Panc1 (cell line): ENCODE measurements around the gene OSBPL1A. TPM values are rescaled to one million over a fixed set of nuclear protein-coding genes. Genes with fewer than 3 reads are reported as not detected.
A peak's percentile ranks its signal among the peaks of the same experiment; 100 is the strongest.

Experiments used
- ATAC-seq: fragments of 200-7000 bp; cut with Tn5 transposase; 2 replicates; pipeline ENCODE4 v1.9.1; 2020; ENCODE audit warnings: mild to moderate bottlenecking, moderate library complexity
- BruUV-seq: library from RNA; stranded (reverse); fragments of 400-500 nt; replicated peaks from 2 replicates; lab custom pipeline; 2021; lab: Mats Ljungman, UMichigan
- CTCF ChIA-PET: fragments of 300-600 bp; sonication (Branson Sonifier 250); formaldehyde crosslinking; loops from one replicate; lab custom pipeline; 2022; ENCODE audit warnings: antibody characterized with exemption; lab: Charles Lee
- POLR2A ChIA-PET: fragments of 300-600 bp; sonication (Branson Sonifier 250); formaldehyde crosslinking; loops from one replicate; lab custom pipeline; 2022; ENCODE audit warnings: antibody characterized with exemption; lab: Charles Lee
- DNase-seq: peaks from one replicate; pipeline ENCODE4 v3.0.0-alpha.2; 2010; ENCODE audit warnings: low read depth, low spot score
- H3K27ac ChIP-seq: 2 replicates; pipeline ENCODE4 v1.5.1; 2011; ENCODE audit warnings: mild to moderate bottlenecking, low read length, inconsistent platforms
- H3K27me3 ChIP-seq: fragments of 200-500 bp; sonication (Bioruptor generic); 2 replicates; pipeline ENCODE4 v1.6.0; 2014; ENCODE audit warnings: low read length, inconsistent platforms; ENCODE audit not compliant: control insufficient read depth, insufficient read depth
- H3K36me3 ChIP-seq: fragments of 200-500 bp; sonication (Bioruptor generic); 2 replicates; pipeline ENCODE4 v1.5.1; 2014; ENCODE audit warnings: inconsistent platforms, mild to moderate bottlenecking, low read length, moderate library complexity; ENCODE audit not compliant: control insufficient read depth, insufficient read depth
- H3K4me1 ChIP-seq: 2 replicates; pipeline ENCODE4 v1.5.1; 2011; ENCODE audit warnings: inconsistent platforms, mild to moderate bottlenecking, low read length, moderate library complexity; ENCODE audit not compliant: control insufficient read depth, insufficient read depth
- H3K4me3 ChIP-seq, 2 experiments: 2 replicates each; pipeline ENCODE4 v1.5.1; 2011 to 2012; ENCODE audit warnings: low read depth in 2 of 2, low read length in 2 of 2, mild to moderate bottlenecking in 2 of 2, inconsistent platforms in 1 of 2, moderate library complexity in 1 of 2
- H3K9me3 ChIP-seq: fragments of 200-500 bp; sonication (Bioruptor generic); 2 replicates; pipeline ENCODE4 v1.5.1; 2014; ENCODE audit warnings: low read depth, mild to moderate bottlenecking, inconsistent platforms, low read length, moderate library complexity; ENCODE audit not compliant: control insufficient read depth, insufficient read depth
- CTCF ChIP-seq: fragments of 450-650 bp; IDR thresholded peaks from 2 replicates; pipeline ENCODE4 v1.5.1; 2017; ENCODE audit warnings: mild to moderate bottlenecking
- POLR2AphosphoS5 ChIP-seq: IDR thresholded peaks from 2 replicates; pipeline ENCODE4 v1.6.1; 2012; ENCODE audit warnings: mild to moderate bottlenecking, low read depth, low read length, moderate library complexity
- REST ChIP-seq, 2 experiments: IDR thresholded peaks; 2 replicates each; pipeline ENCODE4 v1.6.1; 2011 to 2012; ENCODE audit warnings: low read depth in 2 of 2, control low read depth in 1 of 2, low read length in 1 of 2, mild to moderate bottlenecking in 1 of 2, moderate library complexity in 1 of 2; ENCODE audit not compliant: insufficient read depth in 1 of 2
- SIN3A ChIP-seq: IDR thresholded peaks from 2 replicates; pipeline ENCODE4 v1.6.1; 2012; ENCODE audit warnings: low read depth, mild to moderate bottlenecking, low read length, moderate library complexity, borderline replicate concordance; ENCODE audit not compliant: insufficient read depth
- TCF7L2 ChIP-seq: IDR thresholded peaks from 2 replicates; pipeline ENCODE4 v1.6.1; 2011; ENCODE audit warnings: mild to moderate bottlenecking, low read depth, low read length, inconsistent platforms
- in situ Hi-C: cut with HindIII; loops from 2 replicates; pipeline ENCODE4 v1.10.0; 2016; ENCODE audit warnings: low sequenced_read_pairs, low pct_unique_long_range_greater_than_20kb
- intact Hi-C: fragments of 100-400 bp; cut with micrococcal nuclease; formaldehyde crosslinking; loops from one replicate; pipeline ENCODE4 v1.10.0; 2022; ENCODE audit not compliant: unreplicated experiment
- total RNA-seq: library from RNA; stranded (reverse); gene quantifications from one replicate; pipeline ENCODE4 v1.2.1, GENCODE V29; 2021; ENCODE audit not compliant: unreplicated experiment

The OSBPL1A gene
- total RNA-seq, 1 experiment from 2014 or later: 50.5 TPM

- DNase-seq (no peak), ATAC-seq (no peak)
- TF ChIP-seq SIN3A (no peak), TCF7L2 (no peak), POLR2AphosphoS5 (no peak), REST (IDR thresholded peaks at IDR 0.05; ENCODE audit: insufficient read depth in 1 of 2, low read depth in 2 of 2, low read length in 1 of 2) (no peak)
- ChIA-PET POLR2A (interaction anchor here (0.7 kb wide), 1 partner anchor 32 kb away, joined by 8 read pairs; no protein-coding TSS in a partner anchor), CTCF (no interaction called here)
- Histone ChIP-seq H3K4me1 (peaks cover 4% of the 10 kb centered on the region; the same call in 1 of the 2 replicates), H3K36me3 (peaks cover 3% of the 10 kb centered on the region), H3K4me3 (peak overlapping the region; percentile 70 to 72), H3K9me3 (peaks cover 4% of the 10 kb centered on the region; the same call in 1 of the 2 replicates), H3K27me3 (peaks cover 4% of the 10 kb centered on the region), H3K27ac (peak overlapping the region; percentile 95)
- intact Hi-C loops (loop anchor here (5.0 kb wide), 1 partner anchor 195 kb away; no protein-coding TSS in a partner anchor), in situ Hi-C loops (no loop called here)
- no TSS peak for BruUV-seq
Measured at GRCh38 chr18:24427484-24427883, 29.9 kb upstream of the OSBPL1A start.

DNA sequence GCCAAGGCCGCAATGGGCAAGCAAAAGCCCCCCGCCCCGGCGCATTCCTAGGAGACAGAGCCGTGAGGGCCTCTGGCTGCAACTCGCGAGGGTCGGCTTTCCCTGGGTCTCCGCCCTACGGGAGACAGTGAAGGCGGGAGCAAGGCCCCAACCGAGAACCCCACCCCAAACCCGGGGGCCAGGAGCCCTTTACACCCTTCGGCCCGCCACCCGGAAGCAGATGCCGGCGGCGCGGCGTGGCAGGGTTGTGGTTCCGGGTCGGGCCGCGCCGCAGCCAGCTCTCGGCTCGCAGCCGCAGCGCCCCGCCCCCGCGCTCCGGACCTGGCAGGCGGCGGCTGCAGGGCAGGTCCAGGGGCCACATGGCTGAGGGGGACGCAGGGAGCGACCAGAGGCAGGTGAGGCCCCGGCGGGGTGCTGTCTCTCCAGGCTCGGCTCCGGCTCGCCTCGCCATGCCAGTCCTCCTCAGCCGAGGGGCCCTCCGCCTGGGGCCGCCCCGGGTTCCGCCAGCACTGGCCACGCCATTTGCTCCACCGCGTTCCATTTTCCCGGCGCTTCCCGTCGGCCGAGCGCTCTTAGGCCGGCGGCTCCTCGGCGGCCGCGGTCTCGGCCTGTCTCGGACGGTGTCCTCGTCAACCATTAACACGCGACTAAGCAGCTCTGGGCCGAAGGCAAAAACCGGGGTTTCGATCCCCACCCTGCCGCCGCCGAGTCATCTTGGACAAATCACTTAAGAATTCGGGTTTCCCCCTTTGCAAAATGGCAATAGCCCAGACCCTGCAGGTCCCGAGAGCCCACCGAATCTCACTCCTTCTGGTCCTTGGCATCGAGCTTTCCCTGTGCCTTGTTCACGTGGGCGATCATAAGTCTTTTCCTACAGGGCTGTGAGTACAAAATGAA lies 29.0 kb upstream of the OSBPL1A start, which contains the start of gene IMPACT:
Gene IMPACT, plus strand, starts transcription at position 273 of the 897 bp plus-strand sequence. Its CDS starts 87 bp downstream, at position 360.
- H3K27me3 ChIP-seq: peaks cover 4% of the 10 kb centered on the region
- intact Hi-C loops (loop anchor here (5.0 kb wide), 1 partner anchor 194 kb away; no protein-coding TSS in a partner anchor), in situ Hi-C loops (no loop called here)
- POLR2A ChIA-PET: no interaction called here
- peak within 1 kb of the TSS; percentile 70 to 72 for H3K4me3 ChIP-seq
- CTCF ChIA-PET: no interaction called here
- no peak for TF ChIP-seq CTCF
- TF ChIP-seq SIN3A: peak; percentile 84; the same call in 1 of the 2 replicates
- TF ChIP-seq POLR2AphosphoS5: peak; percentile 88
- TF ChIP-seq REST (IDR thresholded peaks at IDR 0.05; ENCODE audit: insufficient read depth in 1 of 2, low read depth in 2 of 2, low read length in 1 of 2): no peak
- peaks cover 4% of the 10 kb centered on the region; the same call in 1 of the 2 replicates for H3K9me3 ChIP-seq
- H3K4me1 ChIP-seq: peaks cover 4% of the 10 kb centered on the region; the same call in 1 of the 2 replicates
- BruUV-seq: no TSS peak
- peak within 1 kb of the TSS; percentile 95 for H3K27ac ChIP-seq
- peaks cover 3% of the 10 kb centered on the region for H3K36me3 ChIP-seq
- DNase-seq (no peak), ATAC-seq (peak; percentile 99)
